ENCODE results near the gene DPP6. TPM values are rescaled to one million over a fixed set of nuclear protein-coding genes. Genes with fewer than 3 reads are reported as not detected.

The DPP6 gene
- total RNA-seq, 1 donor from 2014 or later = not detected

DNA sequence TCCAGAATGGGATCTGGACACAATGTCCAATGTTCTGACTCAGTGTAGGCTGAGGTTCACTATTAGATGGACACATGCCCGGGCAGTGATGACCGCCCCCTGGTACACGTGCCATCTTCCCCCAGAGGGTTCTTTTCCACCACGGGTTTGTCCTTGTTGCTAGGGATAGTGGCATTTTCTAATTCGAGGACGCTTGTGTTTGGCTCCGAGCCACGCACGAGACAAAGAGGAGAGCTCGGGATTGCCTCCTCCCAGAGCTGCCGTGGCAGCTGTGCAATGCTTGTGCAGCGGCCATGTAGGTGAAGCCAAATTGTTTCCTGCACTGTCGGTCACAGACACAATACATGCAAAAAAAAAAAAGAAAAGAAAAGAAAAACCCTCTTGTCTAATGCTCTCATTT is 743.2 kb downstream of the DPP6 start:
- no peak for DNase-seq (ENCODE audit: low read depth in 2 of 2)

DNA sequence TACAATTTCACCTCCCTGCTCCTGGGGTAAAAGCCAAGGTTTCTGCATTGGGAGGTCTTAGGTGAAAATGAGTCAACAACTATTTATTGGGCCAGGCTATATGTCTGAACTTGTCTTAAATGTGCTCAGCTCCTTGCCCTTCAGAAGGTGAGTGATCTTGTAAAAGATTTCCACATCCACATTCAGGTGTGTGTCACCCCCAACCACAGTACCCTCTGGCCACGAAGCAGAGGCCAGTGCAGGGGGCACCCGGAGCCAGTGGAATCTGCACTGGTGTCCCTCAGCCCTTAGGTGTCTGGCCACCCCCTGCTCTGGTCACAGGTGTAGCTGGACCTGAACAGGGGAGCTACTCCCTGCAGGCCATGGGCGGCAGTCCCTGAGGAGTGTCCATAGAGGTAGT is 752.3 kb downstream of the DPP6 start:
- DNase-seq (ENCODE audit: low read depth in 2 of 2) = no peak

DNA sequence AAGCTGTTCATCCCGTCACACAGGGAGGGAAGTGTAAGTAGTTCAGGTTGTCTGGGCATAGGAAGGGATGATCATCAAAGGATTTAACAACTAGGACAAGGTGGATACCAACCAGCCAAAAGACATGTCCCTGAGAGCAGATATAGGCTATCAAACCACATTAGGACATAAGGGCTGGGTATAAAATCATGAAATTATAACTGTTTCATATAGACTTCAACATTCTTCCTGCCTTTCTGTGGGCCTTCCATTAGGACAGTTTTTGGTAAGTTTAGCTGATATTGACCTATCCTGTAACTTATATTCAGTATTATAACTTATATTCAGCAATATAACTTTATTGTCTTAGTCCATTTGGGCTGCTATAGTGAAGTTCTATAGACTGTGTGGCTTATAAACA is 759.8 kb downstream of the DPP6 start:
- no peak for DNase-seq (ENCODE audit: low read depth in 2 of 2)

DNA sequence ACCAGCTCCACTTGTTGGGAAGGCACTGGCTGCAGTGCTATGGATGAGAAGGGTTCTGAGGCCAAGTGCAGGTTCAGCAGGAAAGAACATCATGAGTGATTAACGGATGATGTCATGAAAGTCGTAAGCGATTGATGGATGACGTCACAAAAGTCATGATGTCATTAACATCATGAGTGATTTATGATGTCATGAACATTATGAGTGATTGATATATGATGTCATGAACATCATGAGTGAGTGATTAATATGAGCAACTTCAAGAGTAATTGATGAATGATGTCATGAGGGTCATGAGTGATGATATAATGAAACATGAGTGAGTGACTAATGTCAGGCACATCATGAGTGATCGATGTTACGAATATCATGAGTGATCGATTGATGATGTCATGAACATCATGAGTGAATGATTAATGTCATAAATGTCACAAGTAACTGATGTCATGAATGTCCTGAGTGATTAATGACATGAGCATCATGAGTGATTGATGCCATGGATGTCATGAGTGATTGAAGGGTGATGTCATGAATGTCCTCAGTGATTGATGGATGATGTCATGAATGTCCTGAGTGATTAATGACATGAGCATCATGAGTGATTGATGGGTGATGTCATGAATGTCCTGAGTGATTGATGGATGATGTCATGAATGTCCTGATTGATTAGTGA is 765.2 kb downstream of the DPP6 start:
- no peak for DNase-seq (ENCODE audit: low read depth in 2 of 2)

GRCh38 chr7:154827007-154827406 is 774.8 kb downstream of the DPP6 start:
- no peak for DNase-seq (ENCODE audit: low read depth in 2 of 2)

DNA sequence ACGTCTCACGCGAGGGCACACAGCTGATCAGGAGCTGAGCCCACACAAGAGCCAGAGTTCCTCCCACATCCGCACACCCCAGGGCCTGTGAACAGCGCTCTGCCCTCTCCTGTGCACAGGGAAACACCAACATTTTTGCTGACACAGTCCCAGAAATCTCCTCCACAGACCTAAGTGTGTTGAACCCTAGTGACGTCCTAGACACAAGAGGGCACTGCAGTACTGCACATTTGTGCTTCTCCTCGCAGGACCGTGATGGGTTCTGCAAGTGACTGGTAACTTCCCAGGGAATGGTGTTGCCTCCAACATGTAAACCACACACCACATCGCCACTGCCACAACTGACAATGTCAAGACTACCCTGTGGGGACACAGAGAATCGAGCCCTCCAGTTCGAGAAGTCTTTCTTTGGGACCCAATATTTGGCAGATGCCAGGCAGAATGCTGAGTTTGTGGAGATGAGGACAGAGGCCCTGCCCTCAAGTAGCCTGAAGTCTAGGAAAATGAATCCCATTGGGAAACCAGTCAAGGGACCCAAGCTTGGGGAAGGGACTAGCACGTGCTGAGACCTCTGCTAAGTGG is 780.5 kb downstream of the DPP6 start:
- DNase-seq (ENCODE audit: low read depth in 2 of 2) = no peak

- DNase-seq (ENCODE audit: low read depth in 2 of 2) = no peak
Observed at GRCh38 chr7:154836021-154836448, 783.8 kb downstream of the DPP6 start.

DNA sequence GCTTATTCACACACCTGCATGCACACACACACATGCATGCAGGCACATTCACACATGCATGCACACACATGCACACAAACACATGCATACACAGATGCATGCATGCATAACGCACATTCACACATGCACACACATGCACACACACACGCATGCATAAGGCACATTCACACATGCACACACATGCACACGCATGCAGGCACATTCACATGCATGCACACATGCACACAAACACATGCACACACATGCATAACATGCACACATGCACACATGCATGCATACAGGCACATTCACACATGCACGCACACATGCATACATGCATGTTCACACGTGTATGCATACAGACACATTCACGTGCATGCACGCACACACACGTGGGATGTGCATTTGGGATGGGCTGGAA is 784.9 kb downstream of the DPP6 start:
- no peak for DNase-seq (ENCODE audit: low read depth in 2 of 2)

- DNase-seq (ENCODE audit: low read depth in 2 of 2) = no peak
Observed at GRCh38 chr7:154837622-154838021, 785.4 kb downstream of the DPP6 start.

GRCh38 chr7:154840086-154840485 is 787.9 kb downstream of the DPP6 start:
- DNase-seq (ENCODE audit: low read depth in 2 of 2) = no peak

DNA sequence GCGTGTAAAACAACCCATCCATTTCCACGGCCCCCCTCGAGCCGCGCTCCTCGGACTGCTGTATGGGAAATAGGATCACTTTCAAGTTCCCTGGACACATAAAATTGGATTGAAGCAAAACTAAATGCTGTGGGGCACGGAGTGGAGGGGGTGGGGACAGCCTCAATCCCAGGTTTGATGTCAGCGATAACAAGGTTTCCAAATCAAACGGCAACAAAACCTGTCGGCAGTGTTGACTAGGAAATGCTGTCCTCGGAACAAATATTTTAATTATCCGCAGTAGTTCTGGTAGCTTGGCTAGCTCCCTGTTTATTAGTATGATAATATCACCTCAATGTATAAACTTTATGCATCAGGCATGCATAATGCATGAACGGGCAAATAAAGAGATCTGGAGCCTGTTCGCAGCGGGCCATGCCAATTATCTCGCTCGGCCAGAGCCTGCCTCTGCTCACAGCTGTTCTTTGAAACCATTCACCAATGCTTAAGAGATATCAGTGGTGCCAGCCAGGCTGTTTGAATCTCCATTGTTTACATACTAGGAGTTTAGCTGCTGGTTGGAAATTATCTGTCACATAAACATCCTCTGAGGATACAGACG is 789.6 kb downstream of the DPP6 start:
- no peak for DNase-seq (ENCODE audit: low read depth in 2 of 2)

- DNase-seq (ENCODE audit: low read depth in 2 of 2) = no peak
Observed at GRCh38 chr7:154842591-154842990, 790.4 kb downstream of the DPP6 start.

- DNase-seq (ENCODE audit: low read depth in 2 of 2) = no peak
Observed at GRCh38 chr7:154843670-154844237, 791.6 kb downstream of the DPP6 start.

DNA sequence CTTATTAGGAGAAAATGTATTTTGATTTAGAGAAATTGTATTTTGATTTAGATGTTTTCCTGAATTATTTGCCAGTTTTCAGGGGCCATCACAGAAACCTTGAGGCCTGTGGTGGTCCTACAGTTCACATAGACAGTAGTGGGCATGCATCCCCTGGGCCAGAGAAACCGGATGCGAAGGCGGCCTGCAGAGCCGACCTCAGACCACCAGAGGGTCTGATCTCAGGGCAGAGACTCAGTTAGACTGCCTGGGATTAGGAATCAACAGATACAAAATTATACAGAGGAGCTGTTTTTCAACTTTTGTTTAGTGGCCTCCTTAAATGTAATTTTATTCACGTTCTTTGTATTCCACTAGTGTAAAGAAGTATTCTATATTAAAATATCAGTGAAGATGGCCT is 792.3 kb downstream of the DPP6 start:
- no peak for DNase-seq (ENCODE audit: low read depth in 2 of 2)

DNA sequence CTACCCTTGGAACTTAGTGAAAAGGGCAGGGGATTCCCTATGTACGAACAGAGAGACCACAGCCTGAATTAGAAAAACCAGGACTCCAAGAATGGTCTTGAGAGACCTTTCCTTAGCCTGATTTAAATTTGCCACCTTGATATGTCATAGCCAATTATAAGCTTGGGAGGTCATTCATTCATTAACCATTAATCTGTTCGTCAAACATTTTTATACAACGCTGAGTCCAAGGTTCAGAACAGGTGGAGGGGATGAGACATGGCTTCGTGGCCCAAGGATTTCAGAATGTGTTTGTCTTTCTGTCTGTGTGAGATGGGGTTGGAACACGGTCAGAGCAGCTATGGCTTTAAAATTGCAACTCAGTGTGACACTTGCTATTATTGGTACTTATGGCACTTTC is 792.8 kb downstream of the DPP6 start:
- DNase-seq (ENCODE audit: low read depth in 2 of 2) = no peak

DNA sequence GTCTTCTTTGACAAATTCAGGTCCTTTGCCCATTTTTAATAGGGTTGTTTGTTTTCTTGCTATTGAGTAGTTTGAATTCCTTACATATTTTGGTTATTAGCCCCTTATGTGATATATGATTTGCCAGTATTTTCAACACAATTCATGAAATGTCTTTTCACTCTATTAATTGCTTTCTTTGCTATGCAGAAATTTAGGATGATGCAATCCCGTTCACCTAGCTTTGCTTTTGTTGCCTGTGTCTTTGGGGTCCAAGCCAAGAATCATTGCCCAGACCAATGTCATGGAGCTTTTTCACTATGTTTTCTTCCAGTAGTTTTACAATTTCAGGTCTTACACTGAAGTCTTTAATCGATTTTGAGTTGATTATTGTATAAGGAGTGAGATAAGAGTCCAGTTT is 796.3 kb downstream of the DPP6 start:
- DNase-seq (ENCODE audit: low read depth in 2 of 2) = no peak

DNA sequence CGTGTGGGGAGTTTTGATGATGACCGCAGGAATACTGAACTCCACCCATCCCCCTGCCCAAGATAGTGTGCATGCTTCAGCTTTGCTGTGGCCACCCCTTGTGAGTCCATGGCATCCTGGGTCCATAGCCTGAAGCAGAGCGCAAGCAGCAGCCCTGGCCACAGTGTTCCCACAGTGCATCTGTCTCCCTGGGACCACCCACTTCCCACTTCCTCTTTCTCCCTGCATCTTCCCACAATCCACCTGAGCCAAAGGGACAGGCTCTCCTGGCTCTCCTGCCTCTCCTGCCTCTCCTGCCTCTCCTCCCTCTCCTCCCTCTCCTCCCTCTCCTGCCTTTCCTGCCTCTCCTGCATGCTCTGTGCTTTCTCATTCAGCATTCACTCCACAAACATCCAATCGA is 800.0 kb downstream of the DPP6 start:
- DNase-seq (ENCODE audit: low read depth in 2 of 2) = no peak

DNA sequence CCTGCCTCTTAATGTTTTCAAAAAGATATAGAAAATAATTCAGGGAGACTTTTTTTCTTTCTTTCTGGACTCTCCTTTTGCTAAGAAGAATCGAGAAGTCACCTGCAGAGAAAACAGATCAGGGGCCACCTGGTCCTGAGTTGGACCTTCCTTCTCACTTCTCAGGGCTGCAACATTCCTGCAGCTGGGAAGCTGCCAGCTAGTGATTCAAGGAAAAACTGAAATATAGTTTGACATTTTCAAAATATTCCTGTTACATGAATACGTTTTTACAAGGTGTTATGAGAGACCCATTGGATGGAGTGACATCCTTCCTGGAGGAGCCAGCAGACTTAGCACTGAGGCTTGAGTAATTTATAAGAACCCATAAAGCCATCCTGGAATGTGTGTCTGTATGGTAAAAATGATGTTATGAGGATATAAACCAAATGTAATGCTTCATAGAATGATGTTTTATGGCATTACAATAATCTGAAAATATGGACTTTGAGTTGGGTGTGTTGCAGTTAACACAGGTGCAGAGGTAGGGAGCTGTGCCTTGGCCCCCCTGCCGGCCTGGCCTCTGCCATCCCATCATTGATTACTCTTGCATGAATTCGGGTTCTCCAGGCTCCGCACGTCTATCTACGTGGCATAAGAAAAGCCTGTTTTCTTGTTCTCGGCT is 801.0 kb downstream of the DPP6 start:
- DNase-seq (ENCODE audit: low read depth in 2 of 2) = no peak

- DNase-seq (ENCODE audit: low read depth in 2 of 2) = no peak
Observed at GRCh38 chr7:154853727-154854095, 801.5 kb downstream of the DPP6 start.

- no peak for DNase-seq (ENCODE audit: low read depth in 2 of 2)
Observed at GRCh38 chr7:154854836-154855235, 802.6 kb downstream of the DPP6 start.

- no peak for DNase-seq (ENCODE audit: low read depth in 2 of 2)
Observed at GRCh38 chr7:154855366-154855765, 803.2 kb downstream of the DPP6 start.

GRCh38 chr7:154856733-154857132 is 804.5 kb downstream of the DPP6 start:
- DNase-seq (ENCODE audit: low read depth in 2 of 2) = no peak

Measured in dermis microvascular lymphatic vessel endothelial cell (primary cell).